ENCODE measurements around the gene LRP4.

DNA sequence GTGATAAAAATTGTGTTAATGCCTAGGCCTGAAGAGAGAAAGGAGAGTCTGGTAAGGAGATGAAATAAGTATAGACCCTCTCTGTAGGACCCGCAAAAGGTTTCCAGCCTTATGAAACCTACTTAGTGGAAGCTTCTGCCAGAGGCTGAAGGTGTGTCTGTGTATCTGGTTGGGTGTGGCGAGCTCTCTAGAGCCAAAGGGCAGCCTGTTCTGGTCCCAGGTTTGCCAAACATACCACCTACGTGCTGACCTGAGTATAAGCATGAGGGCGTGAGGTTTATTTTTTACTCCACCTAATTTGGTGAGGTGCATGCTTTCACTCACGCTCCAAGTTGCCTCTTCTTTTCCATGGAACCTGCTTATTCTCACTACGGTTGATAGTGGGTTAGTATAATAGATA is 23.8 kb upstream of the LRP4 start:
- TF ChIP-seq POLR2A (IDR thresholded peaks at IDR 0.05) (no peak), EP300 (IDR thresholded peaks at IDR 0.05) (no peak)
- TF ChIP-seq, protein P1, sequence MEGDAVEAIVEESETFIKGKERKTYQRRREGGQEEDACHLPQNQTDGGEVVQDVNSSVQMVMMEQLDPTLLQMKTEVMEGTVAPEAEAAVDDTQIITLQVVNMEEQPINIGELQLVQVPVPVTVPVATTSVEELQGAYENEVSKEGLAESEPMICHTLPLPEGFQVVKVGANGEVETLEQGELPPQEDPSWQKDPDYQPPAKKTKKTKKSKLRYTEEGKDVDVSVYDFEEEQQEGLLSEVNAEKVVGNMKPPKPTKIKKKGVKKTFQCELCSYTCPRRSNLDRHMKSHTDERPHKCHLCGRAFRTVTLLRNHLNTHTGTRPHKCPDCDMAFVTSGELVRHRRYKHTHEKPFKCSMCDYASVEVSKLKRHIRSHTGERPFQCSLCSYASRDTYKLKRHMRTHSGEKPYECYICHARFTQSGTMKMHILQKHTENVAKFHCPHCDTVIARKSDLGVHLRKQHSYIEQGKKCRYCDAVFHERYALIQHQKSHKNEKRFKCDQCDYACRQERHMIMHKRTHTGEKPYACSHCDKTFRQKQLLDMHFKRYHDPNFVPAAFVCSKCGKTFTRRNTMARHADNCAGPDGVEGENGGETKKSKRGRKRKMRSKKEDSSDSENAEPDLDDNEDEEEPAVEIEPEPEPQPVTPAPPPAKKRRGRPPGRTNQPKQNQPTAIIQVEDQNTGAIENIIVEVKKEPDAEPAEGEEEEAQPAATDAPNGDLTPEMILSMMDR (IDR thresholded peaks at IDR 0.05), result no peak

Measured in ovary (tissue), 3 donors.